ENCODE results near the gene RASGRP1.

RASGRP1 gene

DNA sequence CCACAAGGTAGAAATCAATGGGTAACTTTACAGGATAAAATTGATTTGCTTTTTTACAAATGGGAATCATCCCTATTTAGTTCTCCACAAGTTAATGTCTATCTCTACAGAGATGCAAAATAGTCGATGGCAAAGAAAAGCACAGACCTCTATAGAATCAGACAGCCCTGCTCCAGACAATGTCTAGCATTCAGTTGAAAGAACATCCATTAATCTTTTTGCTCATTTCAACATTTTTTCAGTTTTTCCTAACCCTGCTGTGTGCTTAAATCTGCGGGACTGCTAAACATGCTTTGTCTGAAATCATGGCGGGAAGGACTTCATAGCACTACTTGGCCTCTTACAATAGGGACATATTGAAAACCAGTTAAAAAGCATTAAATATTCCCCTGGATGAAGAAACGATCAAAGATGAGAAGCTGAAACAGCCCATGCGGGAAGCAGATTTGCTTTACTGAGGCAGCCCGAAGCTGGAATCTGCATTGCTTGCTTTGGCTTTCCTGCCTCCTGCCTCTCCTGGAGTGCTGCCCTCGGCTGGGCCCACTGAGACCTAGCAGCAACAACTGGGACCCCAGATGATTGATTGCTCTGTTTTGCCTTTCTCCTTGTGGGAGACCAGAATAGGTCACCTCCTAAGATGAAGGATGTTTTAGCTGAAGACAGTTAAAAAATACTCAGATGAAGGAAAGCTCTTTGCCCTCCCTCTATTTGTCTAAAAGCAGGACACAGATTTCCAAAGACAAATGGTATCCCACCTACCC lies 38.5 kb upstream of the RASGRP1 start:
- Histone ChIP-seq H3K27me3 (ENCODE audit: insufficient read depth, low read length) (no peaks in the 10 kb centered on the region), H3K9me2 (ENCODE audit: low read depth, low read length) (no peaks in the 10 kb centered on the region), H3K4me1 (ENCODE audit: insufficient read depth, low read length, severe bottlenecking) (peaks cover 23% of the 10 kb centered on the region), H3K9ac (ENCODE audit: low read length) (no peak overlapping the region), H3K27ac (ENCODE audit: low read depth, low read length, poor library complexity, severe bottlenecking) (no peak overlapping the region), H2AFZ (ENCODE audit: low read length) (no peak overlapping the region), H3K36me3 (ENCODE audit: insufficient read depth, low read length) (no peaks in the 10 kb centered on the region), H3K79me2 (ENCODE audit: insufficient read depth, low read length) (no peaks in the 10 kb centered on the region), H3K4me2 (ENCODE audit: low read length) (no peak overlapping the region), H3F3A (ENCODE audit: insufficient read depth, low read length) (no peaks in the 10 kb centered on the region), H3K4me3 (ENCODE audit: low read depth, low read length, poor library complexity, severe bottlenecking) (no peak overlapping the region), H3K9me3 (ENCODE audit: low read length) (no peaks in the 10 kb centered on the region), H4K20me1 (ENCODE audit: insufficient read depth, low read length) (no peaks in the 10 kb centered on the region)
- no peak for TF ChIP-seq CTCF (IDR thresholded peaks at IDR 0.05; ENCODE audit: low read length)
- no peak for TF ChIP-seq EZH2 (IDR thresholded peaks at IDR 0.05; ENCODE audit: borderline replicate concordance, low read length)

DNA sequence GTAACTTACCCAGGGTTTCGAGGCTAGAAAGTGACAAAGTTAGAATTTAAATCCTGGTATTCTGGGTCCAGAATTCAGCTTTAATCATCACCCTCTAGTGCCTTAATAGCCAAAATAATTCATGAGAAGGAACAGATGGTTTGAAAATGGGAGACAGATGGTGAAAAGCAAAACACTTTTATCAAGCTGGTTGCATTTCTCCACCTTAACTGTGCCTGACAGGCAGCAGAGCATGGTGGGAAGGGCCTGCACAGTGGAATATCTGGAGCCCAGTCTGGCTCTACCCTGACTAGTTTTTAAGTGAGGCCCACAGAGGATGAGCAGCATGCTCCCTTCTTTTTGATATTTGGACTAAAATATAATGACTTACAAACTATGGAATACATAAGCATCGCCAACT lies 35.6 kb upstream of the RASGRP1 start:
- no peaks in the 10 kb centered on the region for H3K79me2 ChIP-seq (ENCODE audit: insufficient read depth, low read length)
- H4K20me1 ChIP-seq (ENCODE audit: insufficient read depth, low read length) = no peaks in the 10 kb centered on the region
- H3K9me3 ChIP-seq (ENCODE audit: low read length) = no peaks in the 10 kb centered on the region
- H3K4me3 ChIP-seq (ENCODE audit: low read depth, low read length, poor library complexity, severe bottlenecking) = no peak overlapping the region
- H3F3A ChIP-seq (ENCODE audit: insufficient read depth, low read length) = no peaks in the 10 kb centered on the region
- TF ChIP-seq EZH2 (IDR thresholded peaks at IDR 0.05; ENCODE audit: borderline replicate concordance, low read length) = no peak
- no peak for TF ChIP-seq CTCF (IDR thresholded peaks at IDR 0.05; ENCODE audit: low read length)
- H3K9me2 ChIP-seq (ENCODE audit: low read depth, low read length) = no peaks in the 10 kb centered on the region
- H3K4me1 ChIP-seq (ENCODE audit: insufficient read depth, low read length, severe bottlenecking) = peaks cover 23% of the 10 kb centered on the region
- H2AFZ ChIP-seq (ENCODE audit: low read length) = no peak overlapping the region
- no peaks in the 10 kb centered on the region for H3K36me3 ChIP-seq (ENCODE audit: insufficient read depth, low read length)
- H3K9ac ChIP-seq (ENCODE audit: low read length) = no peak overlapping the region
- H3K4me2 ChIP-seq (ENCODE audit: low read length) = no peak overlapping the region
- H3K27me3 ChIP-seq (ENCODE audit: insufficient read depth, low read length) = no peaks in the 10 kb centered on the region
- no peak overlapping the region for H3K27ac ChIP-seq (ENCODE audit: low read depth, low read length, poor library complexity, severe bottlenecking)

DNA sequence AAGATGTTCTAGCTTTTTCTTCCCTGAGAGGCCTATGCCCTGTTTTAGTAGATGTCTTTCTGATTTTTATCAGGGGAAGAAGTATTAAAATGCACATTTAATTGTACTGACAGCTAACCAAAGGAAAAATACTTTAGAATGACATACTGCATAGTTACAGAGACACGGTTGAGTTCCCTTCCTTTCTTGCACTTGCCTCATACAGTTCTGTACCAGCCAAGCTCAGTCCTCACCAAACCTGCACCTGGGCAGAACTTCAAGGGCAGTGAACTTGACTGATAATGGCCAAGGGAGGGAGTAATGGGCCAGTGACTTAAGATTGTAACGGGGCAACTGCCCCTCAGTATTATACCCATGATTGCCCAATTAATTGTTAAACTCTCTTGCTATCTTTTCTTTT lies 34.1 kb upstream of the RASGRP1 start:
- H3K27me3 ChIP-seq (ENCODE audit: insufficient read depth, low read length) = no peaks in the 10 kb centered on the region
- H2AFZ ChIP-seq (ENCODE audit: low read length) = 0 out of 2 replicates have a peak overlapping the region, but pooled peaks have one; percentile 16
- H4K20me1 ChIP-seq (ENCODE audit: insufficient read depth, low read length) = no peaks in the 10 kb centered on the region
- no peak for TF ChIP-seq EZH2 (IDR thresholded peaks at IDR 0.05; ENCODE audit: borderline replicate concordance, low read length)
- H3K9me3 ChIP-seq (ENCODE audit: low read length) = no peaks in the 10 kb centered on the region
- no peaks in the 10 kb centered on the region for H3K36me3 ChIP-seq (ENCODE audit: insufficient read depth, low read length)
- no peaks in the 10 kb centered on the region for H3F3A ChIP-seq (ENCODE audit: insufficient read depth, low read length)
- H3K9ac ChIP-seq (ENCODE audit: low read length) = no peak overlapping the region; the same call in 1 of the 2 replicates
- peaks cover 20% of the 10 kb centered on the region for H3K4me1 ChIP-seq (ENCODE audit: insufficient read depth, low read length, severe bottlenecking)
- peak overlapping the region; percentile 30 for H3K27ac ChIP-seq (ENCODE audit: low read depth, low read length, poor library complexity, severe bottlenecking)
- H3K79me2 ChIP-seq (ENCODE audit: insufficient read depth, low read length) = no peaks in the 10 kb centered on the region
- H3K4me3 ChIP-seq (ENCODE audit: low read depth, low read length, poor library complexity, severe bottlenecking) = no peak overlapping the region
- peak overlapping the region; percentile 11; the same call in 1 of the 2 replicates for H3K4me2 ChIP-seq (ENCODE audit: low read length)
- H3K9me2 ChIP-seq (ENCODE audit: low read depth, low read length) = no peaks in the 10 kb centered on the region
